GM18951 (cell line): Measurements from ENCODE around the gene KSR1.

ENCODE experiments used
- POLR2A ChIP-seq: IDR thresholded peaks from 4 replicates; pipeline ENCODE4 v1.6.1; 2011; ENCODE audit warnings: mild to moderate bottlenecking; ENCODE audit not compliant: insufficient read length, insufficient read depth; ENCODE audit errors: extremely low read depth
- in situ Hi-C: fragments of 300-500 bp; cut with MboI; formaldehyde crosslinking; loops from one replicate; pipeline ENCODE4 v1.12.0; 2022; ENCODE audit warnings: low sequenced_read_pairs, mixed read lengths, inconsistent platforms; ENCODE audit not compliant: unreplicated experiment

KSR1 gene

GRCh38 chr17:27477050-27477888, 21.0 kb downstream of the KSR1 start:
- in situ Hi-C loops: no loop called here
- no peak for TF ChIP-seq POLR2A

- in situ Hi-C loops: no loop called here
- no peak for TF ChIP-seq POLR2A
Measured at GRCh38 chr17:27477971-27478684, 21.9 kb downstream of the KSR1 start.

GRCh38 chr17:27478901-27479538, 22.8 kb downstream of the KSR1 start:
- no peak for TF ChIP-seq POLR2A
- in situ Hi-C loops: no loop called here

- TF ChIP-seq POLR2A: no peak
- in situ Hi-C loops: no loop called here
Measured at GRCh38 chr17:27479838-27480237, 23.6 kb downstream of the KSR1 start.

GRCh38 chr17:27480699-27481098, 24.5 kb downstream of the KSR1 start:
- in situ Hi-C loops: no loop called here
- TF ChIP-seq POLR2A: no peak

- TF ChIP-seq POLR2A: no peak
- in situ Hi-C loops: no loop called here
Measured at GRCh38 chr17:27481327-27481726, 25.1 kb downstream of the KSR1 start.

GRCh38 chr17:27485125-27485524, 28.9 kb downstream of the KSR1 start:
- in situ Hi-C loops: no loop called here
- TF ChIP-seq POLR2A: no peak

- in situ Hi-C loops: no loop called here
- no peak for TF ChIP-seq POLR2A
Measured at GRCh38 chr17:27485716-27486495, 29.7 kb downstream of the KSR1 start.

- in situ Hi-C loops: no loop called here
- TF ChIP-seq POLR2A: no peak
Measured at GRCh38 chr17:27486741-27487140, 30.5 kb downstream of the KSR1 start.

GRCh38 chr17:27488231-27488630, 32.0 kb downstream of the KSR1 start:
- TF ChIP-seq POLR2A: no peak
- in situ Hi-C loops: no loop called here

GRCh38 chr17:27489045-27489715, 32.9 kb downstream of the KSR1 start:
- no peak for TF ChIP-seq POLR2A
- in situ Hi-C loops: no loop called here

GRCh38 chr17:27490391-27490790, 34.1 kb downstream of the KSR1 start:
- no peak for TF ChIP-seq POLR2A
- in situ Hi-C loops: no loop called here
